Measurements from ENCODE around the gene ZDHHC17. TPM values are rescaled to one million over a fixed set of nuclear protein-coding genes. Genes with fewer than 3 reads are reported as not detected.

ZDHHC17 gene
- total RNA-seq, 2 experiments from 2014 or later, result 17.6 to 22.7 TPM

DNA sequence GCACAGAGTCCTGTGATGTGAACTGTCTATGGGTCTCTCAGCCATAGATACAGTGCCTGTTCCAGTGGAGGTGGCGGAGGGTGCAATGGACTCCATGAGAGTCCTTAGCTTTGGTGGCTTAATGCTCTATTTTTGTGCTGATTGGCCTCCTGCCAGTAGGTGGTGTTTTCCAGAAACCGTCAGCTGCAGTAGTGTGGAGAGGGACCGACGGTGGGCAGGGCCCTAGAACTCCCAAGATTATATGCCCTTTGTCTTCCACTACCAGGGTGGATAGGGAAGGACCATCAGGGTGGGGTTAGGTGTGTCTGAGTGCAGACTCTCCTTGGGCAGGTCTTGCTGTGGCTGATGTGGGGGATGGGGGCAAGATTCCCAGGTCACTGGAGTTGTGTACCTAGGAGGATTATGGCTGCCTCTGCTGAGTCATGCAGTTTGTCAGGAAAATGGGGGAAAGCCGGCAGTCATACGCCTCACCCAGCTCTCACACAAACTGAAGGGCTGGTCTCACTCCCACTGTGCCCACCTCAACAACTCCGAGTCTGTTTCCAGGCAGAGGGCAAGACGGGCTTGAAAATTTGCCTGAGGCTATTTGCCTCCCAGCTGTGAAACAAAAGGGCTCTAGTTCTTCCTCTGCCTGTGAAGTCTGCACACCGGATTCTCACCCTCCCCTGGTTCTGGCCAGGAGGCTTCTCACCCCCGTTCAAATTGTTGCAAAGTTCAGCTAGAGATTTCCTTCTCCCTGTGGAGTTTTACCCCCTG lies 24.9 kb upstream of the ZDHHC17 start:
- ChIA-PET CTCF (interaction anchor here (0.6 kb wide), 1 partner anchor 91 kb away, joined by 3 read pairs; no protein-coding TSS in a partner anchor), POLR2A (no interaction called here)
- H3K9me3 Mint-ChIP-seq (ENCODE audit: low read depth), result peaks cover 14% of the 10 kb centered on the region

DNA sequence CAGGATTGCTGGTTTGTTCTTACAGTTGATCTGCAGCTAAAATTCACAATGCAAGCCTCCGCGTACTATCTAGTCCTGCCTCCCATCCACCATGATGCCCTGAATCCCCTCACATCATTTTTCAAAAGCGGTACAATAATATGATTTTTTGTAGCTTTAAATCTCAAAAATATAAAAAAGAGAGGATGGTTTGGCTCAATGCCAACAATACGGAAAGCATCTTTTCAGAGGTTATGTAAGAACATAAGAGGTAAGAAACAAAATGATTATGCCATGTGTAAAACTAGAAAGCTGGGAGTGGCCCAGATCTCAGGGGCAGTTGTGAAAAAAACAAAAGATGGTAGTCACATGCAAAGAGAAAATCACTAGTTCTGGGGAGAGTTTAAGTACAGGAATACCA lies 24.0 kb upstream of the ZDHHC17 start:
- no peak for ATAC-seq
- Mint-ChIP-seq H3K27me3 (peaks cover 3% of the 10 kb centered on the region), H3K27ac (no peak overlapping the region), H3K36me3 (ENCODE audit: low read depth) (peaks cover 3% of the 10 kb centered on the region), H3K4me3 (no peak overlapping the region), H3K4me1 (no peaks in the 10 kb centered on the region), H3K9me3 (ENCODE audit: low read depth) (peaks cover 14% of the 10 kb centered on the region)
- ChIA-PET CTCF (interaction anchor here (0.7 to 1.2 kb wide), 2 partner anchors 18 to 74 kb away, joined by 3 read pairs; no protein-coding TSS in a partner anchor), POLR2A (no interaction called here)
- intact Hi-C loops (cut with DNase I, micrococcal nuclease), result no loop called here
- DNase-seq, result no peak

More for the DNA sequence above, 24.9 kb upstream of the ZDHHC17 start:
- Mint-ChIP-seq H3K27me3 (peaks cover 3% of the 10 kb centered on the region), H3K4me1 (no peaks in the 10 kb centered on the region), H3K27ac (no peak overlapping the region), H3K4me3 (no peak overlapping the region), H3K36me3 (ENCODE audit: low read depth) (peaks cover 3% of the 10 kb centered on the region)
- ATAC-seq (no peak), DNase-seq (no peak)
- intact Hi-C loops (cut with DNase I, micrococcal nuclease), result no loop called here

DNA sequence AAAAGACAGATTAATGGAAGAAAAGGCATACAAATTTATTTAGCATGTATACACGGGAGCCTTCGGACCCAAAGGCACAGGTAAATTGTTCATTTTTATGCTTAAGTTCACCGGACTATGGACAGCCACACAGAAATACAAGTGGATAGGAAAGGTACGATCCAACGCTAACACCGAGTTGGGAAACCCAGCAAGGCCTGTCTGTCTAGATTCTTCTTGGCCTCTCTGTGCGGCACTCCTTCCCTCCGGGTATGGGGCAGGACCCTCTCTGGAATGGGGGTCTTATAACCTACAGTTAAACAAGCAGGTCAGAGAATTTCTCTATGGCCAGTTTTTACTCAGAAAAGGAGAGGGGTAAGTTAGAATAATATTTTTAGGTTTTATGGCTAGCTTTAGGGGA lies 23.4 kb upstream of the ZDHHC17 start:
- Mint-ChIP-seq H3K4me1 (no peaks in the 10 kb centered on the region), H3K27me3 (peaks cover 3% of the 10 kb centered on the region), H3K4me3 (no peak overlapping the region), H3K36me3 (ENCODE audit: low read depth) (peaks cover 3% of the 10 kb centered on the region), H3K27ac (no peak overlapping the region), H3K9me3 (ENCODE audit: low read depth) (peaks cover 14% of the 10 kb centered on the region)
- ATAC-seq, result no peak
- ChIA-PET POLR2A (no interaction called here), CTCF (interaction anchor here (1.2 kb wide), 1 partner anchor 18 kb away, joined by 3 read pairs; no protein-coding TSS in a partner anchor)
- DNase-seq, result no peak
- intact Hi-C loops (cut with DNase I, micrococcal nuclease), result no loop called here

DNA sequence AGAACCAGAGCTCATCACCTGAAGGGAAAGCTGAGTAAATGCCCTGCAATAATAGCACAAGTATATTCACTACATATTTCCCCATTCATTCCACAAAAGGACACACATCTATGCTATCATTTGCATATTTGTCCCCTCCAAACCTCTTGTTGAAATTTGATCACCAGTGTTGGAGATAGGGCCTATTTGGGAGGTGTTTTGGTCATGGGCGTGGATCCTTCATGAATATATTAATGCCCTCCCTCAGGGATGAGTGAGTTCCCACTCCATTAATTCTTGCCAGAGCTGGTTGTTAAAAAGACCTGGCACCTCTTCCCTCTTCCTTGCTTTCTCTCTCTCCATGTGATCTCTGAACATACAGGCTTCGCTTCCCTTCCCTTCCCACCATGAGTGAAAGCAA lies 18.6 kb upstream of the ZDHHC17 start:
- no peak for ATAC-seq
- H3K4me1 Mint-ChIP-seq, result no peaks in the 10 kb centered on the region
- ChIA-PET CTCF (interaction anchor here (0.7 kb wide), 1 partner anchor 32 kb away, joined by 4 read pairs; no protein-coding TSS in a partner anchor), POLR2A (no interaction called here)
- intact Hi-C loops (cut with DNase I, micrococcal nuclease), result no loop called here
- H3K9me3 Mint-ChIP-seq (ENCODE audit: low read depth), result no peaks in the 10 kb centered on the region
- peaks cover 3% of the 10 kb centered on the region for H3K27me3 Mint-ChIP-seq
- DNase-seq, result no peak
- H3K36me3 Mint-ChIP-seq (ENCODE audit: low read depth), result no peaks in the 10 kb centered on the region
- no peak overlapping the region for H3K4me3 Mint-ChIP-seq
- H3K27ac Mint-ChIP-seq, result no peak overlapping the region

DNA sequence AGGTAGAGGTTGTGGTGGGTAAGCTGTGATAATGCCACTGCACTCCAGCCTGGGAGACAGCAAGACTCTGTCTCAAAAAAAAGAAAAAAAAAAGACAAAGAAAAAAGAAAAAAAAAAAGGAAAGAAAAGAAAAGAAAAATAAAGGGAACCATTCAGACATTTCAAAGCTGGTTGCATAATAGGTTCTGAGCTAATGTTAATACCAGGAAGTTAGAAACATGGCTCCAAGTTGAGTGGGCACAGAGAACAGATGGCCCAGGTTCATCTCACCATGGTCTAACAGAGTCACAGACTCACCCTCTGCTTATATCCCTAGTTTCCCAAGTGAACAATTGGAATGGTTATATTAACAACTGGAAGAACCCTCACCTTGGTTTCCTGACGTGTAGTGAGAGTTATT lies 17.4 kb upstream of the ZDHHC17 start:
- no peak for DNase-seq

DNA sequence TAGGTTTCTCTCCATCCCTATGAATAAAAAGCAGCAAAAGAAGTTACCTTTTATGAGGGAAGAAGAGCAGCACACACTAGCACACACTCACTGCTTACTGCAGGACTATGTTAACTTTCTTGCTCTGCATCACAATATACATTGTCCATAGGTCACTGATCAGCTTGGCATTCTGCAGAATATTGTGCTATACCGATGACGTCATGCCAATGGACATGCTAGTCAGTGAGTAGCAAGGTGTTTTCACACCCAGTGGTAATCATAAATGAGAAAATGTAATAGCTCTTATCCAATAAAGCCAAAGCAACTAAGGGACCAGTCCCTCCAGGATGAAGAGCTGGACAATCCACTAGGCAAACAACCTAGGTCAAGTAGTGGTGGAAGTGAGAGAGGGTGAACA lies 16.7 kb upstream of the ZDHHC17 start:
- intact Hi-C loops (cut with DNase I, micrococcal nuclease), result no loop called here
- H3K4me1 Mint-ChIP-seq, result no peaks in the 10 kb centered on the region
- no peak overlapping the region for H3K27ac Mint-ChIP-seq
- DNase-seq, result no peak
- ChIA-PET CTCF (interaction anchor here (1.0 to 1.4 kb wide), 2 partner anchors 43 to 73 kb away, joined by 3 read pairs; no protein-coding TSS in a partner anchor), POLR2A (no interaction called here)
- no peaks in the 10 kb centered on the region for H3K36me3 Mint-ChIP-seq (ENCODE audit: low read depth)
- ATAC-seq, result no peak
- H3K9me3 Mint-ChIP-seq (ENCODE audit: low read depth), result no peaks in the 10 kb centered on the region
- H3K27me3 Mint-ChIP-seq, result no peaks in the 10 kb centered on the region
- H3K4me3 Mint-ChIP-seq, result no peak overlapping the region

More for the DNA sequence above, 17.4 kb upstream of the ZDHHC17 start:
- H3K36me3 Mint-ChIP-seq (ENCODE audit: low read depth), result no peaks in the 10 kb centered on the region
- no peak overlapping the region for H3K27ac Mint-ChIP-seq
- H3K4me1 Mint-ChIP-seq, result no peaks in the 10 kb centered on the region
- intact Hi-C loops (cut with DNase I, micrococcal nuclease), result no loop called here
- no peaks in the 10 kb centered on the region for H3K9me3 Mint-ChIP-seq (ENCODE audit: low read depth)
- ChIA-PET POLR2A (no interaction called here), CTCF (interaction anchor here (1.0 to 1.4 kb wide), 2 partner anchors 44 to 73 kb away, joined by 3 read pairs; no protein-coding TSS in a partner anchor)
- no peak overlapping the region for H3K4me3 Mint-ChIP-seq
- H3K27me3 Mint-ChIP-seq, result peaks cover 3% of the 10 kb centered on the region
- ATAC-seq, result no peak

DNA sequence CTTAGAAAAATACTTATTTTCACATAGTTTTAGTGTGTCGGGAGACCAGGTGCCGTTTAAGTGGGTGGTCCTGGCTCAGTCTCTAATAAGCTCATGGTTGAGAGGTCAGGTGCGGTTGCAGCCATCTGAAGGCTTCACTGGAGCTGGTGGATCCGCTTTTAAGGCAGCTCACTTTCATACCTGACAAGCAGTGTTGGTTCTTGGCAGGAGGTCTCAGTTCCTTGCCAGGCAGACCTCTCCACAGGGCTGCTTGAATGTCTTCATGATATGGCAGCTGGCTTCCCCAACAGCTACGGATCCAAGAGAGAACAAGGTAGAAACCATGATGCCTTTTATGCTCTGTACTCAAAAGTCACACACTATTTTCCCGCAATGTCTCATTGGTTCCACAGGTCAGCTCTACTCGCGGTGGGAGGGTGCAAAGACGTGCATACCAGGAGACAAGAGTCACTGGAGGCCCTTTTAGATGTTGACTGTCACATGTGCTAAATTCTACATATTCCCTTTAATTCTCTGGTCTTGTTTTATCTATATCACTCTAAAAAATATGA lies 8.0 kb upstream of the ZDHHC17 start:
- intact Hi-C loops (cut with DNase I, micrococcal nuclease), result no loop called here

DNA sequence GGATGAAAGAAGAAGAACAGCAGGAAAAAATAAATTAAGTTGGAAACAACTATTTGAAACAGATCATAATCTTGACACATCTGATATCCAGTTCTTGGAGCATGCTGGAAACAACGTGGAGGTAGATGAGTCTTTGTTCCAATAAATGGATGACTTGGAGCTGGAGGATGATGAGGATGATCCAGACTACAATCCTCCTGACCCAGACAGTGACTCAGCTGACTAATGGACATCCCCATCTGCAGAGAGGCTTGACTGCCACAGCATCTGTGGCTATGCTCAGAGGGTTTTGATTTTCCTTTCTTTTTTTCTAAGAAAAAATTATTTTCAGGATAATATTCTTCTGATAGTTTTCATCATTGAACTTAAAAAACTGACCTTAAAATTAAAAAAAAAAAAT lies 6.2 kb upstream of the ZDHHC17 start:
- Mint-ChIP-seq H3K36me3 (ENCODE audit: low read depth) (no peaks in the 10 kb centered on the region), H3K27ac (no peak overlapping the region), H3K4me3 (no peak overlapping the region), H3K9me3 (ENCODE audit: low read depth) (no peaks in the 10 kb centered on the region), H3K4me1 (peaks cover 1% of the 10 kb centered on the region), H3K27me3 (no peaks in the 10 kb centered on the region)
- intact Hi-C loops (cut with DNase I, micrococcal nuclease), result no loop called here
- POLR2A ChIA-PET, result no interaction called here
- DNase-seq (no peak), ATAC-seq (no peak)
- CTCF ChIA-PET, result interaction anchor here (1.8 kb wide), 1 partner anchor 17 kb away, joined by 3 read pairs; no protein-coding TSS in a partner anchor

More for the DNA sequence above, 8.0 kb upstream of the ZDHHC17 start:
- Mint-ChIP-seq H3K27ac (no peak overlapping the region), H3K9me3 (ENCODE audit: low read depth) (no peaks in the 10 kb centered on the region), H3K27me3 (no peaks in the 10 kb centered on the region), H3K36me3 (ENCODE audit: low read depth) (no peaks in the 10 kb centered on the region), H3K4me3 (no peak overlapping the region), H3K4me1 (no peaks in the 10 kb centered on the region)
- POLR2A ChIA-PET, result no interaction called here
- CTCF ChIA-PET, result no interaction called here
- no peak for ATAC-seq
- no peak for DNase-seq

DNA sequence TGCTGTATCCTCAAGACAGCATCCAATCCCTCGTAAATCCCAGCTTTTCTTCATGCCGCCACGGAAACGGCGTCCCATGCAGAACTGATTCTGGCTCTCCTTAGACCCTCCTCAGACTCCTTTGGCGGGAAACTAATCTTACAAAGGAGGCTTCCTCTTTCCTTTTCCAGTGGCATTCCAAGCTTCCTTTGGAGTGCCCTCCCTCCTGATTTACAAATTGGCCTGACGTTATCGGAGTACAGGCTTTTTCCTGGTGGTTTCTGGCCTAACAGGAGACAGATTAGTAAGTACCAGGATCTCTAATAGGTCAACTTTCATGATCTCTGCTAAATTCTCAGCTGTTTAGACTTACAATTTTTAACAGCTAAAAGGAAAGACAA lies 1.3 kb upstream of the ZDHHC17 start:
- intact Hi-C loops (cut with DNase I, micrococcal nuclease), result loop anchor here (5.0 to 10.0 kb wide), 4 partner anchors 415 to 1370 kb away; partner anchors contain the start of genes BBS10 (in 1 of the 2), GLIPR1L2 (in 1 of the 2), KRR1 (in 1 of the 2) and NAP1L1 (in 1 of the 2)
- no peaks in the 10 kb centered on the region for H3K27me3 Mint-ChIP-seq
- no peak overlapping the region for H3K27ac Mint-ChIP-seq
- H3K4me1 Mint-ChIP-seq, result peaks cover 30% of the 10 kb centered on the region
- no peaks in the 10 kb centered on the region for H3K9me3 Mint-ChIP-seq (ENCODE audit: low read depth)
- peaks cover 2% of the 10 kb centered on the region for H3K36me3 Mint-ChIP-seq (ENCODE audit: low read depth)
- ChIA-PET CTCF (interaction anchor here (0.6 kb wide), 1 partner anchor 252 kb away, joined by 5 read pairs; no protein-coding TSS in a partner anchor), POLR2A (interaction anchor here (0.6 to 0.7 kb wide), 2 partner anchors 140 to 603 kb away, joined by 3 to 5 read pairs; no protein-coding TSS in a partner anchor)
- DNase-seq (no peak), ATAC-seq (no peak)
- H3K4me3 Mint-ChIP-seq, result peak overlapping the region; percentile 96

DNA sequence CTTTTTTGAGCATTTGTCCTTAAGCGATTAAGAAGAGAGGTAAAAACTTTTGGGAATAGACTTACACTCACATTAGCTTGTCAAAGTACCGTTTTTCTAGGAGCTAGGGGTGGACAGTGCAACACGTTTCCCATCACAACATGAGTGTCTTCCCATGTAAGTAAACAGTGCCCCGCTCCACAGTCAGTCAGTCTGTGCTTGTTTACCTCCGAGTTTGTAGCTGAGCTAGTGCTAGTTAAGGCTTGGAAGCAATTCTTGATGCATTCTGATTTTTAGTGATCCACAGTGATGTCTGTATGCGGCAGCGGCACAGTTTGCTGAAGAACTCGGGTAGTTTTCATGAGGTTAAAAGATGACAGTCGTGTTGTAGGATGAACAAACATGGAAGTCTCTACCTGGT lies 941 bp downstream of the ZDHHC17 start:
- Mint-ChIP-seq H3K9me3 (ENCODE audit: low read depth) (no peaks in the 10 kb centered on the region), H3K27me3 (no peaks in the 10 kb centered on the region), H3K4me3 (peak overlapping the region; percentile 96), H3K36me3 (ENCODE audit: low read depth) (peaks cover 2% of the 10 kb centered on the region), H3K27ac (peak overlapping the region; percentile 97), H3K4me1 (peaks cover 43% of the 10 kb centered on the region)
- DNase-seq (no peak), ATAC-seq (no peak)
- POLR2A ChIA-PET, result interaction anchor here (0.6 kb wide), 1 partner anchor 176 kb away, joined by 3 read pairs; no protein-coding TSS in a partner anchor
- CTCF ChIA-PET, result interaction anchor here (0.5 to 2.1 kb wide), 4 partner anchors 12 to 416 kb away, joined by 3 to 5 read pairs (median 4); partner anchors contain the start of gene BBS10
- intact Hi-C loops (cut with DNase I, micrococcal nuclease), result loop anchor here (1.0 to 10.0 kb wide), 9 partner anchors 26 to 1373 kb away; partner anchors contain the start of genes NAP1L1 (in 2 of the 2), OSBPL8 (in 2 of the 2), BBS10 (in 1 of the 2) and CSRP2 (in 1 of the 2)

DNA sequence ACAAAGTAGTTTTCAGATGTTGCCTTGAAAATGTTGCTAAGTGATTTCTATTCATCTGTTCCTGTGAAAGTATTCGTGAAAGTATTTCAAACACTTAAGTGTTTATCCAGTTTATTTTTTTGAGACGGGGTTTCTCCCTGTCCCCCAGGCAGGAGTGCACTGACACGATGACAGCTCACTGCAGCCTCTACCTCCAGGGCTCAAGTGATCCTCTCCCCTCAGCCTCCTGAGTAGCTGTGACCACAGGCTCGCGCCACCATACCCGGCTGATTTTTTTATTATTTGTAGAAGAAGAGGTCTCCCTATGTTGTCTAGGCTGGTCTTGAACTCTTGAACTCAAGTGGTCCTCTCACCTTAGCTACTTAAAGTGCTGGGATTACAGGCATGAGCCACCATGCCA lies 1.7 kb downstream of the ZDHHC17 start:
- no peaks in the 10 kb centered on the region for H3K27me3 Mint-ChIP-seq
- H3K4me1 Mint-ChIP-seq, result peaks cover 48% of the 10 kb centered on the region
- DNase-seq (no peak), ATAC-seq (no peak)
- H3K27ac Mint-ChIP-seq, result peak overlapping the region; percentile 97
- POLR2A ChIA-PET, result no interaction called here
- CTCF ChIA-PET, result interaction anchor here (1.0 to 2.1 kb wide), 5 partner anchors 10 to 44 kb away, joined by 3 to 5 read pairs (median 5); no protein-coding TSS in a partner anchor
- intact Hi-C loops (cut with DNase I, micrococcal nuclease), result loop anchor here in 1 of 2 experiments (2.0 to 10.0 kb wide), 3 partner anchors 25 to 1251 kb away; partner anchors contain the start of genes CSRP2 and KRR1
- H3K36me3 Mint-ChIP-seq (ENCODE audit: low read depth), result peaks cover 2% of the 10 kb centered on the region
- peak overlapping the region; percentile 96 for H3K4me3 Mint-ChIP-seq
- H3K9me3 Mint-ChIP-seq (ENCODE audit: low read depth), result no peaks in the 10 kb centered on the region

All from activated CD4-positive, alpha-beta T cell treated with anti-CD3 and anti-CD28 coated beads for 36 hours (primary cell).